HG03520 (cell line): ENCODE measurements around the gene TPM3.
"Not testable (repeated sequence)": the region's sequence is repeated elsewhere in the genome, so short reads cannot be mapped to it uniquely, and the experiment has no call there.

Source experiments
- ATAC-seq: cut with Tn5 transposase; IDR thresholded peaks from one replicate; pipeline ENCODE4 v1.9.1; 2021; ENCODE audit warnings: mild to moderate bottlenecking, moderate library complexity; ENCODE audit not compliant: unreplicated experiment

The TPM3 gene

DNA sequence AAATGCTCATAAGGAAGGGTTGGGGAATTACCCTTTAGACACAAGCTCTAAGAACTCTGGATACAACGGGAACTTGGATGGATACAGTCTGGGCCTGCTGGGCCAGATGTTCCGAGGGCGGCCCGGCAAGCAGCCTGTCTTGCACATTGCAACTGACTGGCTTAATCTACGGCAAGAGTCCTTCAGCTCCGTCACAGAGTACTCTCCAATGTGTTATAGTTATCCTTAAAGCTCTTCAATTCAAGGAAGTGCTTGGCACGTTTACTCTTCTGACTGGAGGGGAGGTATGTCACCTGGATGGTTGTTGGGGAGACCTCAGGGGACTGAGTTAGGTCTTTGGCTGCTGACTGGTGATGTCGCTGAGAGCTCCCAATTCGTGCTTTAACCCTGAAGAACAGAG is 15.4 kb upstream of the TPM3 start:
- no peak for ATAC-seq

DNA sequence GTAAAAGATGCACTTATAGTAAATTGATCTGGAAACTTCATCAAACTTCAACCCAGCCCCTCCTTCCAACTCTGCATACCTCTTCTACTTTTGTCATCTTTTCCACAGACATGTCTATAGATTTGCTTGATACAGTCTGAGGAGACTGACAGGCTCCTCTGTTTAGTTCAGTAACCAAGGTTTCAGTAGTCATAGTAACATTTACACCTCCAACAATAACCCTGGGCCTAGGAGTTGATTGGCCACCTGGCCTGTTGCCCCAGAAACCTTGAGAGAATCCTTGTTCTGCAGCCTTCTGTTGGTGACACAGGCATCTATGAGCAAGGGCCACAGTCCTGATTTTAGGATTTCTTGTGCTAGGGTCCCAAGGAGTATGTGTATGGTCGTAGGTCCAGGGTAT is 14.3 kb upstream of the TPM3 start, which contains the start of gene CFAP141:
Gene CFAP141, minus strand, starts transcription at position 138 of the 400 bp plus-strand sequence. Its CDS starts 26 bp downstream, at position 112.
- no peak for ATAC-seq

DNA sequence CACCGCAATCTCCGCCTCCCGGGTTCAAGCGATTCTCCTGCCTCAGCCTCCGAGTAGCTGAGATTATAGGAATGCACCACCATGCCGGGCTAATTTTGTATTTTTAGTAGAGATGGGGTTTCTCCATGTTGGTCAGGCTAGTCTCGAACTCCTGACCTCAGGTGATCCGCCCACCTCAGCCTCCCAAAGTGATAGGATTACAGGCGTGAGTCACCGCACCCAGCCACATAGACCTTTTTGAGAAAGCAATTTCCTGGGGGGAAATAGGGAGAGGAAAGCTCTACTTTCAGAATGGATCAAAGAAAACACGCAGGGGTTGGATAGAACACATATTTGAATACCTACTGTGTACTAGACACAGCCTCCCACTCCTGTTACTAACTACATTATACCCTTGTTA is 13.9 kb upstream of the TPM3 start:
- not testable (repeated sequence) for ATAC-seq

DNA sequence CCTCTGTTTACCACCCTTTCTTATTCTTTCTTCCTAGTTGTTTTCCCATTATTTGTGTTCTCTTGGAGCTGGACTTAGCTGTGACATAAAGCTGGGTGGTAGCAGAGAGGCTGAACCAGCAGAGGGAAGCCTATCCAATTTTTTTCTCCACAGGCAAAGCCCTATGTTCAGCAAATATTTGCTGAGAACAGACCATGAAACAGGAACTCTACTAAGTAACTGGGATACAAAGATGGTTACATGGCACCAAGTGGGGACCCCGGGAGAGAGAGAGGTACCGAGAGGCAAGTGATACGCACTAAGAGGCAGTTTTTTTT is 7.6 kb upstream of the TPM3 start:
- ATAC-seq = no peak

DNA sequence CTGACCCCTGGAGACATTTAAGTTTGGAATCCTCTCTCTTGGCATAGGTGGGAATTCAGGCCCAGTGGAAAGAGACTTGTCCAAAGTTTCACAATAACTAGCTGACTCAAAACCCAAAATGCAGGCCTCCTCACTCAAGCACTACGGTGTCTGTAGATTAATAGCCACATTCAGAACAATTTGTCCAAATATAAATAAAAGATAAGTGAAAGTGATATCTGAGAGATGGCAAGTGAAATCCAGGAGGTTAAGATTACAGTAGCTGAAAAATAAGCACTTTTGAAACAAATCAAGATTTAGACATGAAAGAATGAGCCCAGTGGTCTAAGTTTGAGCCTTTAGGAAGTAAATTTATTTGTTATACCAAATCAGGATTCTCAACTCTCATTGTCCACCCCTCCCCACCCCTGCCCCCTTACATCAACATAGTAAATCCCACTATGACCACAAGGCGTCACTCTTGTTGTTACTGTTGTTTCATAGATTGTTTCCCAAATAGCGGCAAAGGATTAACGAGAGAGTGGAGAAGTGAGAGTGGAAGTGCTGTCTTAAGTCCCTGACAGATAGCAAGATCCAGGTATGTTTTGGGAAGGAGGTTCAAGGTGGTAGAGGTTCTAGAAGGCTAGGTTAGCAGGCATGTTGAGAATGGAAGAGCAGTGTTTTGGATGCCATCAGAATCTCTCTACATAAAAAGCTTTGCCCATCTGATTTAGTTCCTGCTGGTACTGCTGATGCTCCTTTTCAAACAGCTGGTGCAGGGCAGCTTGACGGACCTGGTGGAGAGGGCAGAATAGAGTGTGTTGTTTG is 7.1 kb upstream of the TPM3 start:
- ATAC-seq = no peak

DNA sequence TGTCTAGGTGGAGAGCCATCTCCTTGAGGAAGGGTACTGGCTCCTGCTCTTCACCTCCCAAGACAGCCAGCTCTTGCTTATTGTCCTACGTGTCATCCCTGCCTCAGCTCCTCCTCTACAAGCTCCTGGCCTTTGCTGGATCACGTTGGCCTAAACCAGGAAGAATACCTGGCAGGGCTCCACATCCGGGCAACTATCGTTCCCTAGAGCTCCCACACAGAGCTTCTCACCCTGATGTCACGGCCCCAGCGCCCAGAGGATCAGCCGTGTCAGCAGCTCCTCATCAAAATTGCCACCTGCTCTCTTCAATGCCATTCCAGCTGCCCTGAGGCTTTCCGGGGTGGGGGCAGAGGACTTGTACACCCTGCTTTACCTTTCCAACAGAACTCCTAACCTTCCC is 1.9 kb upstream of the TPM3 start:
- no peak for ATAC-seq

DNA sequence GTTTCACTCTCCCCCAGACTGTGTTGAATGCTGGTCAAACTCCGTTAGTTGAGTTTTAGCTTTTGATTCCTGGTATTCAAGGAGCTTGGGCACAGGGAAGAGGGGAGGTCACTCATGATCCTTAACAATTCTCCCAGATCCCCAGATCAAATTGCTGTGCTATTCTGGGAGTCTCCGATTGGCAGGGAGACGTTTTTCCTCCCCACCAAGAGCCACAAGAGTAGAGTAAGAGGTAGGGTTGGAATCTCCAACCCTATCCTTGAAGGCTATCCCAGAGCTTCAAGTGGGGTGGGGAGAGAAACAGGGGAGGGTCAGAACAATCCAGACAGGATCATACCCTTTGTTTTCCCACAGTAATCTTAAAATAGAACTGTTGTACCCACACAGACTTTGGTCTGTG is 576 bp upstream of the TPM3 start:
- no peak for ATAC-seq

DNA sequence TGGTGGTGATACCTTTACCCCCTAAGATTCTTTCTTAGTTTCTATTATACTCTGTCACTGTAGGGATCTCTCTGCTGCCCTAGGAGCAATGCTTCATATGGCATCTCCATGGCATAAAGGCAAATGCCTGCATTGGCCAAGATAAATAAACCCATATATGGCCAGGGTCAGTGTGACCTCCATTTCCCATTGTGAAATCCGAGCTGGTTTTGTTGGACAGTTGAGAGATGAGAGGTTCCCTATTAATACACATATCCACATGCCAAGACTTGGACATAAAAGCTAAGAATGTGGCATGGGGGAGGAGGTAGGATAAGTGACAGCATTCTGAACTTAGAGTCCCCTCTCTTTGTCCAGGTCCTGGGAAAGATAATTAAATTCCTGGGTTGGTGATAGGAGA is 1.4 kb downstream of the TPM3 start:
- ATAC-seq = no peak

DNA sequence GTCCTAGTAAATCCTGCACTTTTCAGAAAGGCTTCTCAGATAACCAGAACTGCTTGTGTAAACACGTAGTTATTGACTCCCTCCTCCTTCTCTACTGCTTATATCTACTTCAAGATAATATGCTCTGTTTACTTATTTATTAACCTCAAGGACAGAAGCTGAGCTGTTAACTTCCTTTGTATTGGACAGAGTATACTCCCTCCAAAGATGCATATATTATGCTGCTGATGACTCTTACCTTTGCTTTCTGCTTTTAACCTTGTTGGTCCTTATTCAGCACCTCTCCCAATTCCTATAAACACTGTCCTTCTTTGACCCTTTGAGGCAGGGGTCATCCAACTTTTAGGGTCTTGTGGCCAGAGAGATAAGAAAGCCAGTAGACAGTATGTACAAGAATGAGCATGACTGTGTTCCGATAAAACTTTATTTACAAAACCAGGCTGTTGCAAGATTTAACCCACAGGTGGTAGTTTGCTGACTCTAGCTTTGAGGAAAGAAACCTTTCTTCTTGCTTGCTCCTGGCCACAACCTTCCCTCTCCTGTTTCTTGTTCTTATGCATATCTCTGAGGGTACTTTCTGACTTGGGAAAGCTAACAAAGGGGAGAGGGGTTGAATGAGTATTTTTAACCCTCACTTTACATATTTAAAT is 4.9 kb downstream of the TPM3 start:
- no peak for ATAC-seq

DNA sequence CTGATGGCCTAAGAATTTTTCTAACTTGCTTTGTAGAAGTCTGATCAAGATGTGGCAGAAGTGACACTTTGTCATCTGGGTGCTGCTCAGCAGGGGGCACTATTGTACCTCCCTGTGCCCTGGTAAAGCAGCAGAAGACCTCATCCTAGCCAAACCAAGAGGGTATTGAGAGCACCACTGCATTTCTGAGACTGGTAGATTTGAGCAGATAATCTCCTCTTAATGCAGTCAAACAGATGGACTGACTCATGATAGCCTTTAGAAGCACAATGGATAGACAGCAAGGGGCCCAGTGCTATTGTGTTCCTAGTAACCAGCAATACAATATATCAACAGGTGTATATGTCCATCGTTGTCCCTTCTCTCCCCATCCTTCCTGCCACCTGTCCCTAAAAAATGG is 5.7 kb downstream of the TPM3 start:
- no peak for ATAC-seq

DNA sequence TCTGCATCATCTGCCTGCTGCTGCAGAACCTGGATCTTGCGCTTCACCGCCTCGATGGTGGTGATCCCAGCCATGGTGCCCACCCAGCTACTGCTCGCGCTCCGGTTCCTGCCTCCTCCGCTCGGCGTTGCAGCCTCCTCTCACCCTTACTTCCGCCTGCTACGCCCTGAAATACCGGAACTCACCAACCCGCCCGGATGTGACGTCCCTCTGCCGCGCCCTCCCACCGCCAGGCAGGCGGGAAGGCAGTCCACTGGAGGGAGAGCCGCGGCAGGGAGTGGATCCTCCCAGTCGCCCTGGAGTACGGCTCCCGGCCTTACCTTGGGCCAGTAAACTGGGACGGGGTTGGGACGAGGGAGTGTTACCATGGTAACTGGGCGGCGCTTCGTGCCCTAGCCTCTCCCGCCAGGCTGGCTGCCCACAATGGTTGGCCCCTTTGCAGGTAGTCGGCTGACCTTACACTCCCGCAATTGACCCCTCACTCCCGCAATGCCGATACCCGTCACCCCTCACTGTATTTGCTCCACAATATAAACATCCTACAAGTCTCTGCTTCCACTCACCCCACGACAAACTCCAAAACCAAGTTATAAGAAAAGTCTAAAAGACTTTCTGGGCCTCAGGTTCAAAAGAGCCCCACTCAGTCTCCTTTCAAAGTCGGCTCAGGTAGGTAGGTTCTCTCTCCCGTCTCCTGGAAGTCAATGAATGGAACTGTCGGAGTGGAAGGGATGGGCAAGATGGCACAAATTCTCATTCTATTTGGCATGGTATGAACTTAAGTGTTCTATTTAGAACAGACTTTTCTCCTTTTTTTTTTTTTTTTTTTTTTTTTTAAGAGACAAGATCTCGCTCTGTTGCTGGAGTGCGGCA is 8.6 kb downstream of the TPM3 start:
- ATAC-seq = peak; percentile 72

DNA sequence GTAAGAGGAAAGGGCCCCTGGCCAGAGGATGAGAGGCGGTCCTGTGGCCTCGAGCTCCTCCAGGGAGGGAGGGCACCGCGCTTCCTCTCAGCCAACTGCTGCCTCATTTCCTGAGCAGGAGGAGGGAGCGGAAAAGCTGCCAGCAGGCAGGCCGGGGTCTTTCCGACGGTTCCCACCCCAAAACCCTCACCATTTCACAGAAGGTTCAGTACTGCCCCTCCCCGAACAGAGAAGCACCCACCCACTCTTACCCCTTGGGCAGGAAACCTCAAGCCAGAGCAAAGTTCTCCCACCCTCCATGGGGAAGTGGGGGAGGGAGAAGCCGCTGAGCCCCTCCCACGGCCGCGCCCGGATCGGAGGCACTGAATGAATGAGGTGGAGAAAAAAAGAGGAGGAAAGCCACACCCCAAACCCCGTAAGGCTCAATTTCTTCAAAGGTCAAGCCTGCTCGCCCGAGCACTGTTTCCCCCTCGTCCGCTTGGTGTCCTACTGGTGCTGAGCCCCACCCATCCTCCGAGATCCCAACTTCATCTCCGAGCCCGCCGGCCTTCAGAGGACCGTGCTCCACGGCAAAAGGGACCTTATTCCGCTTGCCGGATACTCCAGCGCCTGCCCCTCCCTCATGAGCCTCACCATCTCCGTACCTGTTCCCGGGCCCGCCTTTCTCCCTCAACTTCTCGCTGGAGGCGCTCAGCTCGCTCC is 9.4 kb downstream of the TPM3 start:
- peak; percentile 25 for ATAC-seq

DNA sequence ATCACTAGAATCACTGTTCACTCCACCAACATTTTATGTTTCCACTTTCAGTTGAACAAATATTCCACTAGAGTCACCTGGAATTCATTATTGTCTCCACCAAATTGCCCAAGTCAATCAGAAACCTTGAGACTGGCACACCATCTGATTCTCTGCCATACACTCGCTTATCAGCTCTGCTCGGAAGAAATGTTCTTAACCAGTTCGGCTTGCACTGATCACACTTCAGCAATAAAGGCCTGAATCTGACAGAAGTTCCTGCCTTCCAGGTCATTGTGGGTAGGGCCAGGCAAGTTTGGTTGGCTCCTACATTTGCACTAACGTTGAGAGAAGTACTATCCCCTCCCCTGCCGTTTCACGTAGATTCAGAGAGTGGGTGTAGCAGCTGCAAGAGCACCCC is 10.0 kb downstream of the TPM3 start:
- peak; percentile 59 for ATAC-seq

DNA sequence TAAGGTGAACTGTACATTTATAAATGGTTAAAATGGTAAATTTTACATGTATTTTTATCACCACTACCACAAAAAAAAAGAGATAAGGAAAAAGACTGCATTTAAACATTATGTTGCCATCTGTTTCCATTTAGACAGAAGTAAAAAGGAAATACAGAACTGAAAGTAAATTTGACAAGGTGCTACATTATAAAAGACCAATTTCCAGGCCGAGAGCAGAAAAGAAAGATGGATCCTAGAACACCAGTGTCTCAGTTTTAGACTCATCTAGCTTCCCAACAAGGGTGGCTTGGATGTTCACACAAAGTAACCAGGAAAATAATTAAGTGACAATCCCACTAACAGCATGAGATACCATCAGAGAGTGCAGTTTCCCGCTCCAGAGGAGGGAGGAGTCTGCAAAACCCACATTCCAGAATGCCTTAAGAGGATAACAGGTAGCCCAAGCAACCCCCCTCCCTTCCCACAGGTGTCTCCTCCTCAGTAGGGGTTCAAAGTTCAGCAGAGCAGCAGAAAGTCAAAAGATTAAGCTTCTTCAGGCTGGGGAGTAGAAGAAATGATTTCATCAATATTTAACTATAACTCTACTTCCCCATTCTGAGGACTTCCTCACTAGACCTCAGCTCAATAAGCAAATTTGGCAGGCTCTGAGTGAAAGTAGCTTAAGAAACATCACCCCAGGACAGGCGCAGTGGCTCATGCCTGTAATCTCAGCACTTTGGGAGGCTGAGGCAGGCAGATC is 11.8 kb downstream of the TPM3 start:
- ATAC-seq = no peak

DNA sequence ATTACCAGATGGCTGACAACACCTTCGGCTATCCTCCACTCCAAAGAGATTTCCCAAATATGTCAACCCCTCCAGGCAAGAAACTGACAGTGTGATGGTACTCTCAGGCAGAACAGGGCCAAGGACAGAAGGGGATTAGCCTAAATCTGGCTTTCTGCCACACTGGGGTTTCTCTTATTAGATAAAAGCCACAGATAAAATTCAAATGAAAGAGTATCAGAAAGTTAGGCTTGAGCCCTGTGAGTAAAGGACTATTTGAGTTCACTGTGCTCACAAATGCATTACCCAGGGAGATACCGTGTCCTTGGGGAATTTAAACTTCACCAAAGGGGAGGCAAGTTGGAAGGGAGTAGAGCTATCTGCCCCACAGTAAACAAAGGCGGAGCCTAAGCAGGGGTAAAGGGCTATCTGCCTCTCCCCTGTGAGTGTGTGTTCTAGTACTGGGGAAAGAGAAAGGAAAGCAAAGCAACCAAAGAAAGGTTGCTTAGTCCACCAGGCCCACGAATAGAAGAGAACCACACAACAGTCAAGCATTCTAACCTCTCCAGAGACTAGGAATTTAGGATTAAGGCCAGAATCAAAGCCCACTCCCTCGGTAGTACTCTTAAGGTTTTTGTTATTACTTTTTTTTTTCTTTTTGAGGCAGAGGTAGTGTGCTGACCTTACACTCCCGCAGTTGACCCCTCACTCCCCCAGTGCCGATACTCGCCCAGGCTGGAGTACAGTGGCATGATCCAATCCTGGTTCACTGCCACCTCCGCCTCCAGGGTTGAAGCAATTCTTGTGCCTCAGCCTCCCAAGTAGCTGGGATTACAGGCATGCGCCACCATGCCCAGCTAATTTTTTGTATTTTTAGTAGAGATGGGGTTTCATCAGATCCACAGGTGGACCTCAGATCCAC is 12.7 kb downstream of the TPM3 start:
- no peak for ATAC-seq

DNA sequence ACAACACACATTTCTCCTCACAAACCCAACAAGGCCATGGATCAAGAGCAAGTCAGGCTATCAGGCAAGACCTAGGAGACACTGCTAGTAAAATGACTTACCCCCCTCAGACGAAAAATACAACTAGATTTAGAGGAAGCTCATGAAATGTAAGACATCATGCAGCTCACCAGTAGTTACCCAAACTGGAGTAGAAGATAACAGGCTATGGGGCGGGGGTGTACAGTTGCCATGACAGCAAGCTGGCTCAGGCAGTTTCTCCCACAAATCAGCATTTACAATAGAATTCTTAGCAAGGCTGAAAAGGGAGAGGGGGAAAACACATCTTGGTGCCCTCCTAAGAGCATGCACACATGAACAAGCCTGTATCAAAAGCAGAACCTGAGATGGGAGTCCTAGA is 13.9 kb downstream of the TPM3 start:
- ATAC-seq = no peak

DNA sequence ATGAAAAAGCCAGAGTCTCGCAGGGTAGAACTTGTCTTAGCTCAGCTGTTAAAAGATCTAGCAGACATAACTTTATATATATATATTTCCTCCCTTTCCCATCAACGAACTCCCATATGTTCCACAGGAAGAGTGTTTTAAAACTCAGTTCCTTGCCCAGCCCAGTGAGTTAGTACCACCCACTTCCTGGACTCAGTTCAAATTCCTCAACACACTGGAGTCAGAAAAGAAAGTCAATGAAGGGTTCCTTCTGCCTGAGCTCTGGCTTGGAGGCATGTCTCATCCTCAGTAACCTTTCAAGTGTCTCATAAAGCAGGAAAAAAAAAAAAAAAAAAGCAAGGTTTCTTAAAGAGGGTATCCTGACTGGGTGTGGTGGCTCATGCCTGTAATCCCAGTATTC is 15.6 kb downstream of the TPM3 start:
- ATAC-seq = no peak

DNA sequence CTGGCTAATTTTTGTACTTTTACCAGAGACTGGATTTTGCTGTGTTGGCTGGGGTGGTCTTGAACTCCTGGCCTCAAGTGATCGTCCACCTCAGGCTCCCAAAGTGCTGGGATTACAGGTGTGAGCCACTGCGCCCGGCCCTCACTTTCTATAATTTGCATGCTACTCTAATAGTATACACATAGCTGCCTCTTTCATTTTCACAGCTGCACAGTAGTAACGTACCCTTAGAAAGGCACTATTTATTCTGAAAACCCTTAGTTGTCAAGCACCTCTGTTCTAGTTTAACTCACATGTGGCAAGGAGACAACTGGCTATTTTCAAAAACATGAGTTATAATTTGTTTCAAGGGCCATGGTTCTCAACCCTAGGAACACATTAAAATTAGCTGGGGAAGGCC is 17.2 kb downstream of the TPM3 start:
- ATAC-seq = no peak

DNA sequence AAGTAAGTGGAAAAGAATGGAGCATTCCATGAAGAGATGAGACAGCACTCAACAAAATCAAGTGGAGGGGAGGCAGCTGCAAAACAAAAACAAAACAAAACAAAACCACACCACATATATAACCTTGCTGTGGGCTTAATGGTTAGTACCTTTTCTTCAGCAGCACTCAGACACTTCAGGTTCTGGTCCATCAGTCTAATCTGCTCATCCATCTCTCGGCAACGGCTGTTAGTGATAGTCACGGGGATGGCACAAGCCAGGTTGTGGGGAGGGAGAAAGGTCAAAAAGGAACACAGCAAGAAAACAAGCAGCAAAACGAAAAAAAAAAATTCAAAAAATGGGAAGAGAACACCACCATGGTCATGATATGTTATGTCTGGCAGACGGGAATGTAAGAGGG is 20.0 kb downstream of the TPM3 start:
- ATAC-seq = no peak

DNA sequence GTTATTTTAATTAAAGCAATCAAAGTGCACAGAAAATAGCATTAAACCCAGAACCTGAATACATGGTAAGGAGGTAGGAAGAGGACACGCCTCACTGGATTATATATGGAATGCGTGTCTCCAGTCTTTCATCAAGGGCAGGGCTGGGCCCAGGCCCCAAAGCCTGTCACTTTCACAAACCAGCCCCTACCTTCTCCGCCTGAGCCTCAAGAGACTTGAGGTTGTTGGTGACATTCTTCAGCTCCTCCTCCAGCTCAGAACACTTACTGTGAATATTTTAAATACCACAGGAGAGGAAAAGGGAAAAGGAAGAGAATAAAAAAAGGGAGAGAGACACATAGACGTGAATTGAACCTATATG is 20.7 kb downstream of the TPM3 start:
- ATAC-seq = no peak
